Measurements from ENCODE around the gene TRIM3.

DNA sequence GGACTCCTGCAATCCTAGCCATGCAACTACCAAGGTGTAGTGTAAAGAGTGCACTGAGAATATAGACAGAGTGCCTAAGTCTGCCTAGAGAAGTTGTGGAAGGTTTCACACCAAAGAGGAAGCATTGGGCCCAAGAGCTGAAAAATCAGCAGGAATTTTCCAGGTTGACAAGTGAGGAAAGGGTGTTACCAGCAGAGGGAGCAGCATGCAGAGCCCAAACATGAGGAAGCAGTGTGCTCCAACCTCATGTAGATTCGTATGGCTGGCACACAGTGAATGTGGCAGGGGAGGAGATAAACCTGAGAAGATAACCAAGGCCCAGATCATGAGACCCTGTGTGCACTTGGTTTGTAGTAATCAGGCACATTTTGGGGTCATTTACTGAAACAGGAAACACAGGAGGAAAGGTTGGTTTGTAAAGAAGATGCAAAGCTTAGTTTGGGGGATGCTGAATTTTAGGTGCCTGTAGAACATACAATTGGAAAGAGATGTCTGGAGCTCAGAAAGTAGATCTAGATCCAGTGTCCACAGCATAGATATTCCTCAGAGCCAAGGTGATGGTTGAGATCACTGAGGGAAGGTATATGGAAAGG is 34.7 kb downstream of the TRIM3 start:
- no peak for TF ChIP-seq EZH2phosphoT487 (IDR thresholded peaks at IDR 0.05; ENCODE audit: low read depth)
- TF ChIP-seq, protein P1, sequence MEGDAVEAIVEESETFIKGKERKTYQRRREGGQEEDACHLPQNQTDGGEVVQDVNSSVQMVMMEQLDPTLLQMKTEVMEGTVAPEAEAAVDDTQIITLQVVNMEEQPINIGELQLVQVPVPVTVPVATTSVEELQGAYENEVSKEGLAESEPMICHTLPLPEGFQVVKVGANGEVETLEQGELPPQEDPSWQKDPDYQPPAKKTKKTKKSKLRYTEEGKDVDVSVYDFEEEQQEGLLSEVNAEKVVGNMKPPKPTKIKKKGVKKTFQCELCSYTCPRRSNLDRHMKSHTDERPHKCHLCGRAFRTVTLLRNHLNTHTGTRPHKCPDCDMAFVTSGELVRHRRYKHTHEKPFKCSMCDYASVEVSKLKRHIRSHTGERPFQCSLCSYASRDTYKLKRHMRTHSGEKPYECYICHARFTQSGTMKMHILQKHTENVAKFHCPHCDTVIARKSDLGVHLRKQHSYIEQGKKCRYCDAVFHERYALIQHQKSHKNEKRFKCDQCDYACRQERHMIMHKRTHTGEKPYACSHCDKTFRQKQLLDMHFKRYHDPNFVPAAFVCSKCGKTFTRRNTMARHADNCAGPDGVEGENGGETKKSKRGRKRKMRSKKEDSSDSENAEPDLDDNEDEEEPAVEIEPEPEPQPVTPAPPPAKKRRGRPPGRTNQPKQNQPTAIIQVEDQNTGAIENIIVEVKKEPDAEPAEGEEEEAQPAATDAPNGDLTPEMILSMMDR (IDR thresholded peaks at IDR 0.05; ENCODE audit: low read depth, low read length) = peak; percentile 42

Measured in OCI-LY3 (cell line).